WI38 (cell line): Measurements from ENCODE around the gene ZNF628.

Source experiments
- H3K4me3 ChIP-seq: 2 replicates; pipeline ENCODE4 v1.5.1; 2011; ENCODE audit warnings: low read depth, mild to moderate bottlenecking, control low read depth, low read length
- TF ChIP-seq, protein P1 (sequence below): IDR thresholded peaks from 2 replicates; pipeline ENCODE4 v1.5.1; 2012; ENCODE audit warnings: low read depth, mild to moderate bottlenecking, control low read depth, low read length

Gene ZNF628

DNA sequence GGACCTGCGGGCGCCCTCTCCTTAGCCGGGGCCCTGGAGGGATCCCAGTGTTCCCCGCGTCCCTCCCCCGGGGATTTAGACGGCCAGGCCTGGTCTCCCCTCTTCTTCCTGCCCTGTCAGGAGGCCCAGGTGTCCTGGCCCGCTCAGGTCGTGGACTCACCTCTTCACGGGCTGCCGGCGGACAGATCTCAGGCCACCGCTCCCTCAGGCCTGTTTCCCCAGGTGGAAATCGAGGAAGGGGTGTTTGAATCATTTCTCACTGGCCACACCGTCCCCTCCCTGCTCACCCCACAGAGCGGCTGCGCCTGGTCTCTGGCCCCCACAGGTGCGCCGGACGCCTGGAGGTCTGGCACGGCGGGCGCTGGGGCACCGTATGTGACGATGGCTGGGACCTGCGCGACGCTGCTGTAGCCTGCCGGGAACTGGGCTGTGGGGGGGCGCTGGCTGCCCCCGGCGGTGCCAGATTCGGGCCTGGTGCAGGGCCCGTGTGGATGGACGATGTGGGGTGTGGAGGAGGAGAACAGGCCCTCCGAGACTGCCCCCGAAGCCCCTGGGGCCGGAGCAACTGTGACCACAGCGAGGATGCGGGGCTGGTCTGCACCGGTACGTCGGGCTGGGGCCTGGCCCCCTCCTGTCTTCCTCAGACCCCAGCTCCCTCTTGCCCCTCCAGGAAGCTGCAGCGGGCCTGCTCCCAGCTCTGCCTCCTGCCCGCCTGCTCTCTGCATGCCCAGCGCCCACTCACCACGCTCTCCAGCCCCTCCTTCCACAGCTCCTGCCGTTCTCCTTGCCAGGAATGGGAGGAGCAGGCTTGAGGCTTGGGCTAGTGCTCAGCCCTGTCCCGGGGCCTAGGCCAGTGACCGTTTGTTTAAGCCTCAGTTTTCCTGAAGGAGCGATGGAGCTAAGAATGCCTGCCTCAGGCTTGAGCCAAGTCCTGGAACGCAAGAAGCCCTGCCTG, 14.3 kb downstream of the ZNF628 start:
- TF ChIP-seq, protein P1, sequence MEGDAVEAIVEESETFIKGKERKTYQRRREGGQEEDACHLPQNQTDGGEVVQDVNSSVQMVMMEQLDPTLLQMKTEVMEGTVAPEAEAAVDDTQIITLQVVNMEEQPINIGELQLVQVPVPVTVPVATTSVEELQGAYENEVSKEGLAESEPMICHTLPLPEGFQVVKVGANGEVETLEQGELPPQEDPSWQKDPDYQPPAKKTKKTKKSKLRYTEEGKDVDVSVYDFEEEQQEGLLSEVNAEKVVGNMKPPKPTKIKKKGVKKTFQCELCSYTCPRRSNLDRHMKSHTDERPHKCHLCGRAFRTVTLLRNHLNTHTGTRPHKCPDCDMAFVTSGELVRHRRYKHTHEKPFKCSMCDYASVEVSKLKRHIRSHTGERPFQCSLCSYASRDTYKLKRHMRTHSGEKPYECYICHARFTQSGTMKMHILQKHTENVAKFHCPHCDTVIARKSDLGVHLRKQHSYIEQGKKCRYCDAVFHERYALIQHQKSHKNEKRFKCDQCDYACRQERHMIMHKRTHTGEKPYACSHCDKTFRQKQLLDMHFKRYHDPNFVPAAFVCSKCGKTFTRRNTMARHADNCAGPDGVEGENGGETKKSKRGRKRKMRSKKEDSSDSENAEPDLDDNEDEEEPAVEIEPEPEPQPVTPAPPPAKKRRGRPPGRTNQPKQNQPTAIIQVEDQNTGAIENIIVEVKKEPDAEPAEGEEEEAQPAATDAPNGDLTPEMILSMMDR, result no peak
- H3K4me3 ChIP-seq, result no peak overlapping the region

DNA sequence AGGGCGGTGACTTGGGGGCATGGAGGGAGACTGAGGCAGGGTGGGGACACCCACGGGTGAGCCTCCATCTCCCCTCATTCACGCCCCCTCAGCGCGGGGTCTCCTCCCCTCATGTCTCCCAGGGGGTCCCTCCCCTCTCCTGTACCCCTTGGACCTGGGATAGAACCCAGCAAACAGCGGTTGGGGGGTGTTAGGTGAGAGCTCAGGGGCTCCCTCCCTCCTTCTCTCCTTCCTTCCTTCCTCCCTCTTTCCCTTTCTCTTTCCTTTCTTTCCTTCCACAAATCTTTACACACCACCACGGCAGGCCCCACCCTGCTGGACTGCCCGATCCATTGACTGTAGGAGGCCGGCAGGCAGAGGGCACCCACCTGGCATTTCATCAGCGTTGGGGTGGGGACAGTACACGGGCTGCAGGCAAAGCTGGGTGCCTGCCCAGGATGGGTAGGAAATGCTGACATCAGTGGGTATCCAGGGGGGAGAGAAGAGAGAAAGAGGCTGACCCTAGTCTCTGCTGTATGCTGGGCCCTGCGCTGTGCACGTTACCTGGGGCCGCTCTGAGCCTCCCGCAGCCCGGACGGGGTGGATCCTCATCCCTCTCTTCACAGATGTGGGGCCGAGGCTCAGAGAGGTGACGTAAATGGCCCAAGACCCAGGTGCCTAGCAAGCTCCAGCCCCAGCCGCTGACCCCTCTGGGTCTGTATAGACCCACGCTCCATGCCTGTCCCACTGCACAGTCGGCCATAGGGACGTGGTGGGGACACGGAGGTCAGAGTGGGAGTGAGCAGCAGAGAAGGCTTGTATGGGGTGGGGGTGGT, 15.3 kb downstream of the ZNF628 start:
- TF ChIP-seq, protein P1, result no peak
- H3K4me3 ChIP-seq, result no peak overlapping the region

- TF ChIP-seq, protein P1, result no peak
- no peak overlapping the region for H3K4me3 ChIP-seq
Observed at GRCh38 chr19:55492362-55492944, 16.0 kb downstream of the ZNF628 start.

- TF ChIP-seq, protein P1, result no peak
- peak overlapping the region; percentile 17; the same call in 1 of the 2 replicates for H3K4me3 ChIP-seq
Observed at GRCh38 chr19:55493052-55493644, 16.7 kb downstream of the ZNF628 start.

DNA sequence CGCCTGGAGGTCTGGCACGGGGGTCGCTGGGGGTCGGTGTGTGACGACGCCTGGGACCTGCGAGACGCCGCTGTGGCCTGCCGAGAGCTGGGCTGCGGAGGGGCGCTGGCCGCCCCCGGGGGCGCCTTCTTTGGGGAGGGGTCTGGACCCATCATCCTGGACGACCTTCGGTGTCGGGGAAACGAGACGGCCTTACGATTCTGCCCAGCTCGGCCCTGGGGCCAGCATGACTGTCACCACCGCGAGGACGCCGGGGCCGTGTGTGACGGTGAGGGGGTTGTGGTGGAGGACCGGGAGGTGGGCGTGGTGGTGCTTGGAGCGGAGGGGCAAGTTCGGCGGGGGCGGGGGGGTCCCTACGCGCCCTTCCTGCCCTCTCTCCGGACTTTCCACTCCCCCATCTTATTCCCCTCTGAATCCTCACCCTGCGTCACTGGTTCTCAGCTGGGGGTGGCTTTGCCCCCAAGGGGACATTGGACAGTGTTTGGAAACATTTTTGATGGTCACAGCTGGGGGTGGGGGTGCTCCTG, 17.3 kb downstream of the ZNF628 start:
- H3K4me3 ChIP-seq, result peak overlapping the region; percentile 28
- TF ChIP-seq, protein P1, result no peak

GRCh38 chr19:55494172-55494761, 17.9 kb downstream of the ZNF628 start:
- peak overlapping the region; percentile 28 for H3K4me3 ChIP-seq
- TF ChIP-seq, protein P1, result no peak
